Measurements from ENCODE around the gene TRIO.

- no peak for TF ChIP-seq CTCF (conservative IDR thresholded peaks at IDR 0.05; ENCODE audit: low read depth, low read length)
- no peak for TF ChIP-seq EZH2 (IDR thresholded peaks at IDR 0.05; ENCODE audit: low read length, unreplicated experiment)
Observed at GRCh38 chr5:14146725-14147124, 3.6 kb downstream of the TRIO start.
